DND-41 (cell line): ENCODE results near the gene ANKAR.

Experiments
- EZH2 ChIP-seq: IDR thresholded peaks from 3 replicates; pipeline ENCODE4 v1.6.1; 2012; ENCODE audit warnings: borderline replicate concordance, low read depth, mild to moderate bottlenecking, moderate library complexity, low read length, inconsistent platforms; ENCODE audit not compliant: severe bottlenecking
- TF ChIP-seq, protein P1 (sequence below): IDR thresholded peaks from 2 replicates; pipeline ENCODE4 v1.5.1; 2012; ENCODE audit warnings: borderline replicate concordance, low read length, moderate library complexity, mild to moderate bottlenecking; ENCODE audit not compliant: poor library complexity, severe bottlenecking; ENCODE audit errors: extremely low read depth

DNA sequence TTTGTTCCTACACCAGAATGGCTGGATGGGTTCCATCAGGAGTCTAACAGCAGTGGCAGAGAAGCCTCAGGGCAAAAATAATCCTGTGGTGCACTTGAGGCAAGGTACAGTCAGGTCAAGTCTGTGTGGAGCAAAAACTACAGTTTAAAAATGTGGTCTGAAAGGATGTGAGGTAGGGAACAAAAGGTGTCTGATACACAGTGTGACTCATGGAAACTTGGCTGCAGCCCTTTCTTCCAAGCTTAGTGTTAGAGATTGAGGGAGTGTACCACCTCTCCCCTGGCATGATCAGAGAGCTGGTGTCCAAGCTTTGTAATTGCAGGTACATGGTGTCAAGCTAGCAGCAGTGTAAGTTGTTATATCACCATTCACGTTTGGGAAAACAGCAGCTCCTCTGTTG is 8.9 kb downstream of the ANKAR start:
- TF ChIP-seq, protein P1, sequence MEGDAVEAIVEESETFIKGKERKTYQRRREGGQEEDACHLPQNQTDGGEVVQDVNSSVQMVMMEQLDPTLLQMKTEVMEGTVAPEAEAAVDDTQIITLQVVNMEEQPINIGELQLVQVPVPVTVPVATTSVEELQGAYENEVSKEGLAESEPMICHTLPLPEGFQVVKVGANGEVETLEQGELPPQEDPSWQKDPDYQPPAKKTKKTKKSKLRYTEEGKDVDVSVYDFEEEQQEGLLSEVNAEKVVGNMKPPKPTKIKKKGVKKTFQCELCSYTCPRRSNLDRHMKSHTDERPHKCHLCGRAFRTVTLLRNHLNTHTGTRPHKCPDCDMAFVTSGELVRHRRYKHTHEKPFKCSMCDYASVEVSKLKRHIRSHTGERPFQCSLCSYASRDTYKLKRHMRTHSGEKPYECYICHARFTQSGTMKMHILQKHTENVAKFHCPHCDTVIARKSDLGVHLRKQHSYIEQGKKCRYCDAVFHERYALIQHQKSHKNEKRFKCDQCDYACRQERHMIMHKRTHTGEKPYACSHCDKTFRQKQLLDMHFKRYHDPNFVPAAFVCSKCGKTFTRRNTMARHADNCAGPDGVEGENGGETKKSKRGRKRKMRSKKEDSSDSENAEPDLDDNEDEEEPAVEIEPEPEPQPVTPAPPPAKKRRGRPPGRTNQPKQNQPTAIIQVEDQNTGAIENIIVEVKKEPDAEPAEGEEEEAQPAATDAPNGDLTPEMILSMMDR: no peak
- no peak for TF ChIP-seq EZH2
